ENCODE measurements around the gene TMEM213. TPM values are rescaled to one million over a fixed set of nuclear protein-coding genes. Genes with fewer than 3 reads are reported as not detected.
A peak's percentile ranks its signal among the peaks of the same experiment; 100 is the strongest.

TMEM213 gene
- total RNA-seq, 2 experiments from 2014 or later, result not detected

DNA sequence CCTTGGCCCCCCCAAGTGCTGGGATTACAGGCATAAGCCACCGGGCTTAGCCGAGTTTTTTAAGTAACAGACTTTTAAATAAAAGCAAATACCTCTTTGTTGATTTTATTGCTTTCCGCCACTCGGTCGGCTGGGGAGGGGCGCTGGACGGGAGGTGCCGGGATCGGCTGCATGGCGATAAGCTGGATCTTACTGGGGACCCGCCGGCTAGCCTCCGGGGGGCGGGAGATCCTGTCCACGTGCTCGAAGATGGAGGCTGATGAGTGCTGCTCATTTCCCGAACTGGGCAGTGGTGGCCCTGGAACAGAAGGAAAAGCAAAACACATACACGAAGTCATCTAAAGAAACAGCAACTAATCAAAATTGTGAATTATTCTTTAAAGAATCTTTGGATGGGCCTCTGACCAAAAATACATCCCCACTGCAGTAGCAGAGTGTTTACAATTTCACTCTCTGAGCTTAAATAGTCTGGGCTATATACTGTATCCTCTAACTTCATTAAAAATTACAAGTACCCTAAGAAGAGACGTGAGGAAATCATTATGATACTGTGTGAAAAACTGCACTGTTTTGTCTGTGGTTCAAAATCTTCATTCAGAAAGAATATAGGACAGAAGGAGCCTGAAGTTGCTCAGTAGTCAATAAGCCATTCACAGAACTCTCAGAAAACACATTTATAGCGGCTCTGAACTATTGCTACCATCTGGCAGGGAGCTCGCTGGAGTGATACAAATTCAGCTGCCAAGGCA is 73.4 kb downstream of the TMEM213 start:
- Mint-ChIP-seq H3K9me3 (no peaks in the 10 kb centered on the region), H3K36me3 (no peaks in the 10 kb centered on the region), H3K27ac (no peak overlapping the region), H3K4me3 (no peak overlapping the region), H3K27me3 (no peaks in the 10 kb centered on the region), H3K4me1 (peaks cover 6% of the 10 kb centered on the region)
- no peak for DNase-seq

DNA sequence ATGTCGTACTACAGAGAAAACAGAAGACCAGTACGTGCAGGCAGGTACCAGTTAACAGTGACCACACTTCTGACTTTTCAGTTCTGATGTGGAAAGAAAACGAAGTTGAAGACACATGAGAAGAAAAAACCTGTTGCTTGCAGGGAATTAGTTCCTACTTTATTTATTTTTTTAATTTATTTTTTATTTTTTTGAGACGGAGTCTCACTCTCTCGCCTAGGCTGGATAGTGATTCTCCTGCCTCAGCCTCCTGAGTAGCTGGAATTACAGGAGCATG is 74.0 kb downstream of the TMEM213 start:
- H3K4me1 Mint-ChIP-seq, result peaks cover 11% of the 10 kb centered on the region
- no peak overlapping the region for H3K4me3 Mint-ChIP-seq
- DNase-seq, result no peak
- H3K9me3 Mint-ChIP-seq, result no peaks in the 10 kb centered on the region
- no peak overlapping the region for H3K27ac Mint-ChIP-seq
- H3K36me3 Mint-ChIP-seq, result no peaks in the 10 kb centered on the region
- H3K27me3 Mint-ChIP-seq, result no peaks in the 10 kb centered on the region

DNA sequence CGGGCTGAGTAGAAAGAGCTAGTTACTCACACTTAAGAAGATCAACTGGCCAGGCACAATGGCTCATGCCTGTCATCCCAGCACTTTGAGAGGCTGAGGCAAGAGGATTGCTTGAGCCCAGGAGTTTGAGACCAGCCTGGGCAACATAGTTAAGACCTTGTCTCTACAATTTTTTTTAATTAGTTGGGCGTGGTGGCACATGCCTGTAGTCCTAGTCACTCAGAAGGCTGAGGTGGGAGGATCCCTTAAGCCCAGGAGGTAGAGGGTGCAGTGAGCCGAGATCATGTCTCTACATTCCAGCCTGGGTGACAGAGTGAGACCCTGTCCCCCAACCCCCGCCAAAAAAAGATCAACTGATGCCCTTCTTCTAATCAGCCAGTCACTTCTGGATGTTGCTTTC is 74.8 kb downstream of the TMEM213 start:
- Mint-ChIP-seq H3K9me3 (no peaks in the 10 kb centered on the region), H3K27me3 (no peaks in the 10 kb centered on the region), H3K27ac (no peak overlapping the region), H3K4me1 (peaks cover 12% of the 10 kb centered on the region), H3K36me3 (no peaks in the 10 kb centered on the region), H3K4me3 (no peak overlapping the region)
- DNase-seq, result no peak

DNA sequence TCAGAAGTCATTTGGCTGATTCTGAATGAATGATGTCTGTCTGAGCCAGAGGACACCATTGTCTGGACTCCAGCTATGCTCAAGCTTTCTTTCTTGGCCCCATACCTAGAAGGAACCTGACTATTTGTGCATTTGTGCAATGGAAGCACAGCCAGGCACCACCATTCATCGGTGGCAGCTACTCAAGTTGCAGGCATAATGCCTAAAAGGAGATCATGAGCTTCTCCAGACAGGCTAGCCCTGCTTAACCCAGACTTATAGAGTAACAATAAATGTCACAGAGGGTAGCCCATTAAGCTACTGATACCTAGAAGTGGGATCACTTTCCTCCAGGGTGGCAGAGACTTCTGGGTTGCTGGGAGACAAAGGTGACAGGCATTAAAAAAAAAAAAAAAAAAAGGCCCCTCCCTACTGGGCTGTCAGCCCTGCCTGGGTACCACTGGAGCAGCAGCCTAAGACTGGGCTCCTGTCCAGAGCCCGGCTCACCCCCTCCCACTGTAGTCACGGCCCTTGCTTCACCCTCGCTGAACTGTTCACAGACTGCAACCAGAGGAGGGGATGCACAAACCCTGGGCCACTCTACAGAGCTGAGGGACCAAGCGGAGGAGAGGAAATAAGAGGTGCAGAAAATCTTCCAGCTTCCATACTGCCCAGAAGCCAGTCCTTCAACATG is 75.6 kb downstream of the TMEM213 start:
- no peak overlapping the region for H3K4me3 Mint-ChIP-seq
- H3K27ac Mint-ChIP-seq, result no peak overlapping the region
- peaks cover 12% of the 10 kb centered on the region for H3K4me1 Mint-ChIP-seq

DNA sequence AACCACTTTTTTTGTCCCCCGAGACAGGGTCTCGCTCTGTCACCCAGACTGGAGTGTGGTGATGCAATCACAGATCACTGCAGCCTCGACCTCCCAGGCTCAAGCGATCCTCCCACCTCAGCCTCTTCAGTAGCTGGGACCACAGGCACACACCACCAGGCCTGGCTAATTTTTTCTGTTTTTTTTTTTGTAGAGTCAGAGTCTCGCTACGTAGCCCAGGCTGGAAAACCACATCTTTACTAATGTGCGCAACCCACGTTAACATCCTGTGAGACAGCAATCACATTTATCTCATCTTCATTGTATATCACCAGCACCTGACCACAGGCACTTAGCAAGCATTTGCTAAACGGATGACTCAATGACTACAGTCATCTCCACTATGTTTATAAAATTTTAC is 78.0 kb downstream of the TMEM213 start:
- Mint-ChIP-seq H3K4me1 (peaks cover 12% of the 10 kb centered on the region), H3K27ac (peak overlapping the region; percentile 63), H3K27me3 (no peaks in the 10 kb centered on the region), H3K9me3 (no peaks in the 10 kb centered on the region), H3K36me3 (no peaks in the 10 kb centered on the region), H3K4me3 (no peak overlapping the region)
- peak; percentile 62 for DNase-seq

More for the DNA sequence above, 75.6 kb downstream of the TMEM213 start:
- DNase-seq, result no peak
- Mint-ChIP-seq H3K36me3 (no peaks in the 10 kb centered on the region), H3K9me3 (no peaks in the 10 kb centered on the region), H3K27me3 (no peaks in the 10 kb centered on the region)

DNA sequence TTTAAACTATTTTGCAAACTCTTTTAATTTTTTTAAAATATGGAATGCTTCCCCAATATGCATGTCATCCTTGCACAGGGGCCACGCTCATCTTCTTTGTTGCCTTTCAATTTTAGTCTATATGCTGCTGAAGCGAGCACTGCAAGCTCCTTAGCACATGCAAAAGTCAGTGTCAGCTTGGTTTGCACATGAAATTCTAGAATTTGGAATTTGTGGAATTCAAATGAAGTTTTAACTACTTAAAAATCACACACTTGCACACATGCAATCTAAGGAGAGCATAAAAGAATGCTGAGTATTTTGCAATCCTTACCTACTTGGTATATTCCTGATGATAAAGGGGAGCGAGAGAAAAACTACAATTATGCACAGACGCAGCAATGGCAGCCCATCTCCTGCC is 78.5 kb downstream of the TMEM213 start:
- DNase-seq, result no peak
- Mint-ChIP-seq H3K27ac (no peak overlapping the region), H3K4me3 (no peak overlapping the region), H3K4me1 (peaks cover 12% of the 10 kb centered on the region), H3K27me3 (no peaks in the 10 kb centered on the region), H3K36me3 (no peaks in the 10 kb centered on the region), H3K9me3 (no peaks in the 10 kb centered on the region)

DNA sequence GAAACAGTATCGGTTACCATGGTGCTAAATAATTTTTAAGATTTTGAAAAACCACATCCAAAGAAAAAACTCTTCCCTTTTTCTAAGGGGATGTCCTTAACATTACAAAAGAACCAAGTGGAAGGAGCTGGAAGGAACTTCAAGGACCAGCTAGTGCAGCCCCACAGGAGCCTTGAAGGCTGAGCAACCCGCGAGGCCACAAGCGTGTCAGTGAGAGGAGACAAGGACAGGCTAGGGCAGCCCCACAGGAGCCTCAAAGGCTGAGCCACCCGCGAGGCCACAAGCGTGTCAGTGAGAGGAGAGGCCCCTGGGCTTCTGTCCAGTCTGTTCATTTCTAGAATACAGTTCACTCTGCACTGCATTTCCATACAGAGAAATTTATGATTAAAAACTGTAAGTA is 80.3 kb downstream of the TMEM213 start:
- Mint-ChIP-seq H3K27me3 (no peaks in the 10 kb centered on the region), H3K4me1 (peaks cover 19% of the 10 kb centered on the region), H3K4me3 (no peak overlapping the region), H3K27ac (no peak overlapping the region), H3K36me3 (peaks cover 3% of the 10 kb centered on the region), H3K9me3 (no peaks in the 10 kb centered on the region)
- no peak for DNase-seq

DNA sequence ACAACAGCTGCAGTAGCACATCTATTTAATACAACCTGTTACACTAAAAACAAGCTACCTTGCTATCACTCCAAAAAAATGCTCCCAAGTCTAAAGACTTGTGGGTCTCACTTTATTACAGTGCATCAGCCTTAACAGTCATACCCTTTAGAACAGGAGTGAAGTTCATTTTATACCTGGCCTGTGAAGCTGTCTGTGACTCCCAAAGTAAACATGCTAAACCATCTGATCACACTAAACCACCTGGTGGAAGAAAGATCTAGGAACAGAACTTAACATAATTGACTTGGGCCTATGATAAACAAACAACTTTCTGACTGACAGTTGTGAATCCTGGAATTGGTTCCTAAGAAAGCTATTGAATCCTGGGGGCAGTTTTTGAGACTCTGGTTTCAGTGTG is 81.1 kb downstream of the TMEM213 start:
- Mint-ChIP-seq H3K27ac (no peak overlapping the region), H3K36me3 (peaks cover 3% of the 10 kb centered on the region), H3K27me3 (no peaks in the 10 kb centered on the region), H3K4me1 (peaks cover 19% of the 10 kb centered on the region), H3K4me3 (no peak overlapping the region), H3K9me3 (no peaks in the 10 kb centered on the region)
- DNase-seq, result no peak

DNA sequence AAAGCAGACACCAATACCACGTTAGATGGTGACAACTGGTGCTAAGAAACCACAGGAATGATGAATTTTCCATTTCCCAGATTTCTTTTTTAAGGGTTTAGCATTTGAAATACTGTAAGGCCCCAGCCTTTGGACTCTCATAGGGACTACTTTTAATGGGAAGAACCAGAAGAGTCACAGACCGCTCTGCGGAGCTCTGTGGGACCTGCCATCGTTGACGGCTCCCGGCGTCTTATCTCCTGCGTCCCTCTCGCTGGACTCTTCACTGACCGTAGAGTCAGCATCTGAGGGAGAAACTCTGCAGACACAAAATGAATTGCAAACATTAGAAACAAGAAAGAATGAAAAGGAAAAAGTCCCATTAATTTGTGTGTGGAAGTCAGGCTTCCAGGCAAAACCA is 81.6 kb downstream of the TMEM213 start:
- DNase-seq, result no peak
- Mint-ChIP-seq H3K36me3 (peaks cover 3% of the 10 kb centered on the region), H3K27me3 (no peaks in the 10 kb centered on the region), H3K9me3 (no peaks in the 10 kb centered on the region), H3K4me1 (peaks cover 19% of the 10 kb centered on the region), H3K27ac (no peak overlapping the region), H3K4me3 (no peak overlapping the region)

DNA sequence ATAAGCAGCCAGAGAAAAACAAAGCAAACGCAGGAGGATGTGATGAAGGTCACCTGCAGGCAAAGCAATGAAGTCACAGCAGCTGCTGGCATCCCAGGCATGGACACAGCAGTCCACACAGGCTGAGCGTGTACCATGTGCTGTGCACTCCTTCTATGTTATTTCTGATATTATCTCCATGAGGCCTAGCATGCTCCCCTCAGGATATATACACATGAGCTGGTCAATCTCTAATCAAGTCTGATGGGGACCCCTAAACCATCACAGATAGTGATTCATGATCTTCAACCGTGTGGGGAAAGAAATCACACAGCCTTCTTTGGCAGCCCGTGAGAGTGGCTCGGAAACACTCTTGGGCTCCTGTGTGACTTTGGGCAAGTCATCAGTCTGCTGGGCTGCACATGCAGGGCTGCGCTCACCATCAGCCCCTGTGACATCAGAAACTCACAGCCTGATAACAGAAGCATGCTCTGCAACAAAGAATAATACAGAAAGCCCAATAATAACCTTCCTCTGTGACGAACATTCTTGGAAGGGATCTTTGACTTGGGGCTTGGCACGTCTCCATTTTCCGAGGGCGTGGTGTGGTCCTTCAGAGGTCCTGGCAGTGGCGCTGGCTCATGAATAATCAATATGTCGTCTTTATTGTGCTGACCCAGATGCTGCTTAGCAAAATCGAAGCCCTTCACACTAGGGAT is 83.2 kb downstream of the TMEM213 start:
- Mint-ChIP-seq H3K4me1 (peaks cover 15% of the 10 kb centered on the region), H3K36me3 (peaks cover 3% of the 10 kb centered on the region), H3K27me3 (no peaks in the 10 kb centered on the region), H3K4me3 (no peak overlapping the region), H3K9me3 (no peaks in the 10 kb centered on the region), H3K27ac (no peak overlapping the region)
- no peak for DNase-seq

DNA sequence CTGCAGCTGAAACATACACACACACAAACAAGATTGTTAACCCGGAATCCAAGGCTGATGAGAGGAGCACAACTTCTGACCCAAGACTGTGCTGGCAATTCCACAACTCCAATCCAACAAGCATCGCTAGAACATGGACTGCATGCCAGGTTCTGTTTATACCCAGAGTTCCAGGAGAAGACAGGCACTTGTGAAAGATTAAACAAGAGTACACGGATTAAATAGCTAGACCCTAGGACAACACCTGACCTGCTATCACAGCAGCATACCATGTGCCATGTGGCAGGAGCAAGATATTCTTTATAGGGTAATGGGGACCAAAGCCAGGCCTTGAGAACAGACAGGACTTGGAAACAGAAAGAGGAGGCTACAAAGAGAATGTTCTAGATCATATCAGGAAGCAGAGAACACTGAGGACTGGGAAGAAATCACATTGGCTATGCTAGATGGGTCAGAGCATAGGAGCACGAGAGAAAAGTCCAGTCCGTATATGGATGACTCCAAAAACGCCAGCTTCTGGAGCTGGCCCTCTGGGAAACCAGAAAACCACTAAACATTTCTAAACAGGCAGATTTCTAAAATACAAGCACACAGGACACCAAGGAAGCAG is 83.9 kb downstream of the TMEM213 start:
- no peaks in the 10 kb centered on the region for H3K9me3 Mint-ChIP-seq
- H3K27me3 Mint-ChIP-seq, result no peaks in the 10 kb centered on the region
- peaks cover 11% of the 10 kb centered on the region for H3K4me1 Mint-ChIP-seq
- H3K36me3 Mint-ChIP-seq, result peaks cover 3% of the 10 kb centered on the region
- no peak for DNase-seq
- H3K27ac Mint-ChIP-seq, result peak overlapping the region; percentile 46
- H3K4me3 Mint-ChIP-seq, result no peak overlapping the region

DNA sequence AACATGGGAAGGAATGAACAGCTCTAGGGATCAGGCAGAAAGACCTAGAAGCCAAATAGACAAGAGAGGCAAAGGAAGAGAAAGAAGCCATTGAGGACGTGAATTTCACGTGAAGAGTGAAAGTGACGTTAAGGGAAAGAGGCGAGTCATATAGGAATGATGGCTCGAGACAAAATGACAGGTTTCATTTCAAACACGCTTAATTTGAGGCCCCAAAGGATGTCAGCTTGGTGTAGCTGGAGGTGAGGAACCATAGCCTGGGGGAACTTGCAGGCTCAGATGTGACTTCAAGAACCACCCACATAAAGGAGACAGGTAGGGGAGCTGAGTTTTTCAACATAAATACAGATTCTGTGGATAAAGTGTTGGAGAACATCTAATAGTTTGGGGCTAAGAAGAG is 84.5 kb downstream of the TMEM213 start:
- H3K4me3 Mint-ChIP-seq, result peak overlapping the region; percentile 36
- H3K36me3 Mint-ChIP-seq, result peaks cover 3% of the 10 kb centered on the region
- H3K4me1 Mint-ChIP-seq, result peaks cover 10% of the 10 kb centered on the region
- H3K27me3 Mint-ChIP-seq, result no peaks in the 10 kb centered on the region
- no peaks in the 10 kb centered on the region for H3K9me3 Mint-ChIP-seq
- no peak for DNase-seq
- H3K27ac Mint-ChIP-seq, result peak overlapping the region; percentile 46

DNA sequence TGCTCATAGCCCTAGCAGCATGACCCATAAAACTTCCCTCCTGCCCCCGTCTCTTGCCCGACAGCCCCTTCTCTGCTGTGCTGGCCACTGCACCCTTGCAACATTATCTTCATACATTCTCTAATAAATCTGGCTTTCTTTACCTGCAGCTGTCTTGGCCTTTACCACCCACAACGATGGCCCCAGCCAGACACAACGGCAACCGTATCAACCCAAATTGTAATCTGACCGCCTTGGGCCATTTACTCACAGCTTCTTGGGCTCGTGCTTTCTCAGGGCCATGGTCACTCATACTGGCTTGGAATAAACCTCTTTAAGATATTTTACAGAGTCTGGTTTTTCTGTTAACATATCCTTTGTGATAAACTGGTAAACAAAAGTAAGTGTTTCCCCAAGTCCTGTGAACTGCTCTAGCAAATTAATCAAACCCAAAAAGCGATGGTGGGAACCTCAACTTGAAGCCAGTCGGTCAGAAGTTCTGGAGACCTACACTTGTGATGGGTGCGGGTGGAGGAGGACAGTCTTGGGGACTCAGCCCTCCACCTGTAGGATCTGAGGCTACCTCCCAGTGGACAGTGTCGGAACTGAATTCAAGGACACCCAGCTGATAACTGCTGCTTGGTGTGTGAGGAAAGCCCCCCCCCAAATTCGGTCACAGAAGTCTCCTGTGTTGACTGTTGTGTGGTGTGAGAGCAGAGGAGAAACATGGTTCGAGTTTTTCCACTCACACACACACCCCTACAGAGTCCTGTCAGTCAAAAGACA is 87.8 kb downstream of the TMEM213 start:
- peaks cover 18% of the 10 kb centered on the region for H3K4me1 Mint-ChIP-seq
- H3K9me3 Mint-ChIP-seq, result no peaks in the 10 kb centered on the region
- no peak overlapping the region for H3K27ac Mint-ChIP-seq
- H3K27me3 Mint-ChIP-seq, result no peaks in the 10 kb centered on the region
- no peak overlapping the region for H3K4me3 Mint-ChIP-seq
- DNase-seq, result no peak
- peaks cover 3% of the 10 kb centered on the region for H3K36me3 Mint-ChIP-seq

DNA sequence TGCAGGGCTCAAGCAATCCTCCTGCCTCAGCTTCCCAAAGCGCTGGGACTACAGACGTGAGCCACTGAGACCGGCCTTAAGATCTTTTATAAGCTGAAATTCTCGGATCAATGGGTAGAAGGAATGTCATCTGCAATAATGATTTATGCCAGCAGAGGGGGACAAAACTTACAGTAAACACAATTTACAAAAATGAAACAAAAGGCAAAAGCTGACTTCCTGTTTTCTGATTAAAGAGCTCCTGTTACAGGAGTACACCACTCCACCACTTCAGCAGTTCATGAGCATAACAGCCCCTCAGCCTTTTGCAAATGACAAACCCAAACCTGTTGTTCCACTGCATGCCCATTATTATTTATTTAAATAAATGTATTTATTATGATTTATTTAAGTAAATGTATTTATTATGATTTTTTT is 88.7 kb downstream of the TMEM213 start:
- Mint-ChIP-seq H3K27me3 (no peaks in the 10 kb centered on the region), H3K27ac (no peak overlapping the region), H3K9me3 (no peaks in the 10 kb centered on the region), H3K36me3 (peaks cover 3% of the 10 kb centered on the region), H3K4me3 (no peak overlapping the region), H3K4me1 (peaks cover 18% of the 10 kb centered on the region)
- no peak for DNase-seq
